Lower leg skin (tissue), 4 donors: ENCODE data around the gene MDFIC. TPM values are rescaled to one million over a fixed set of nuclear protein-coding genes. Genes with fewer than 3 reads are reported as not detected.

Experiments used
- DNase-seq, 2 donors: peaks; one replicate each; pipeline ENCODE4 v3.0.0-alpha.2; 2019; ENCODE audit warnings: low spot score in 2 of 2
- H3K4me3 ChIP-seq: fragments of 200-600 bp; sonication (generic); 2 replicates; pipeline ENCODE4 v1.5.1; 2017; ENCODE audit warnings: mild to moderate bottlenecking, low read depth; ENCODE audit not compliant: poor library complexity, severe bottlenecking
- POLR2A ChIP-seq, 2 donors: fragments of 450-650 bp; IDR thresholded peaks; one replicate each; pipeline ENCODE4 v1.6.1; 2016 to 2017; ENCODE audit warnings: antibody characterized with exemption in 2 of 2, mild to moderate bottlenecking in 1 of 2, moderate library complexity in 1 of 2
- WGBS, 2 donors: methylation state at CpG; one replicate each; pipeline ENCODE4 v1.1.5; 2018; 5-methylcytosine and 5-hydroxymethylcytosine counted together
- intact Hi-C: fragments of 100-400 bp; cut with DNase I; formaldehyde crosslinking; loops from one replicate; pipeline ENCODE4 v1.15.0; 2023; ENCODE audit warnings: low total_unique reads
- total RNA-seq, 4 donors: library from RNA; depleted of rRNA; stranded (reverse); fragments of >200 nt; gene quantifications; one replicate each; pipeline ENCODE4 v1.1.0, GENCODE V29; 2016
- TF ChIP-seq, protein P1 (sequence below), 3 donors: fragments of 450-650 bp; IDR thresholded peaks; one replicate each; pipeline ENCODE4 v1.5.1; 2016; ENCODE audit warnings: antibody characterized with exemption in 3 of 3, mild to moderate bottlenecking in 3 of 3, moderate library complexity in 2 of 3

The MDFIC gene
- total RNA-seq, 4 donors from 2014 or later: 27.0 to 58.5 (median 38.9) TPM

GRCh38 chr7:115004121-115004520, 82.2 kb downstream of the MDFIC start:
- WGBS, 2 donors: 65 to 67% methylated on average over 5 of the region's 5 CpGs
- DNase-seq: no peak
- intact Hi-C loops: no loop called here
- TF ChIP-seq POLR2A (IDR thresholded peaks at IDR 0.05): no peak
- TF ChIP-seq, protein P1, sequence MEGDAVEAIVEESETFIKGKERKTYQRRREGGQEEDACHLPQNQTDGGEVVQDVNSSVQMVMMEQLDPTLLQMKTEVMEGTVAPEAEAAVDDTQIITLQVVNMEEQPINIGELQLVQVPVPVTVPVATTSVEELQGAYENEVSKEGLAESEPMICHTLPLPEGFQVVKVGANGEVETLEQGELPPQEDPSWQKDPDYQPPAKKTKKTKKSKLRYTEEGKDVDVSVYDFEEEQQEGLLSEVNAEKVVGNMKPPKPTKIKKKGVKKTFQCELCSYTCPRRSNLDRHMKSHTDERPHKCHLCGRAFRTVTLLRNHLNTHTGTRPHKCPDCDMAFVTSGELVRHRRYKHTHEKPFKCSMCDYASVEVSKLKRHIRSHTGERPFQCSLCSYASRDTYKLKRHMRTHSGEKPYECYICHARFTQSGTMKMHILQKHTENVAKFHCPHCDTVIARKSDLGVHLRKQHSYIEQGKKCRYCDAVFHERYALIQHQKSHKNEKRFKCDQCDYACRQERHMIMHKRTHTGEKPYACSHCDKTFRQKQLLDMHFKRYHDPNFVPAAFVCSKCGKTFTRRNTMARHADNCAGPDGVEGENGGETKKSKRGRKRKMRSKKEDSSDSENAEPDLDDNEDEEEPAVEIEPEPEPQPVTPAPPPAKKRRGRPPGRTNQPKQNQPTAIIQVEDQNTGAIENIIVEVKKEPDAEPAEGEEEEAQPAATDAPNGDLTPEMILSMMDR (IDR thresholded peaks at IDR 0.05): no peak
- no peak overlapping the region for H3K4me3 ChIP-seq

DNA sequence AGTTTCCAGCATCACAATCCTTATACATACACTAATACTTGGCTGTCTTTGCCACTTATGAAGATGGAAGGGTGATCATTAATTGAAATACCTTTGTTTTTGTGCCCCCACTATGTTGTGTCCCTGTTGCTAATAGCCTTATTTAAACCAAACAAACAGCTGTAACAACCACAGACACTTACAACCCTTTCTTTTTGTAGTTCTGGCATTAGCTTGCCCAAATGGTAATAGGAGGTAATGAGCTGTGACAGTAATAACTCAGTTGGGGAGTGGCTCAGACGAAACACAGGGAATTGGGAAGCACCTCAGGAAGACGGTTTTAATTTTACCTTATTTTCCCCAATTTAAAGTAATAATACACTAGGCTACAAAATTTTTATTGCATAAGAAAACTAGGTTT, 83.4 kb downstream of the MDFIC start:
- TF ChIP-seq POLR2A (IDR thresholded peaks at IDR 0.05): no peak
- TF ChIP-seq, protein P1 (IDR thresholded peaks at IDR 0.05): no peak
- no peak for DNase-seq
- intact Hi-C loops: no loop called here
- 85 to 95% methylated on average over 2 of the region's 2 CpGs for WGBS, 2 donors
- no peak overlapping the region for H3K4me3 ChIP-seq

- 87 to 99% methylated on average over 4 of the region's 4 CpGs for WGBS, 2 donors
- no peak for TF ChIP-seq POLR2A (IDR thresholded peaks at IDR 0.05)
- TF ChIP-seq, protein P1 (IDR thresholded peaks at IDR 0.05): no peak
- no peak overlapping the region for H3K4me3 ChIP-seq
- intact Hi-C loops: no loop called here
- DNase-seq: no peak
Observed at GRCh38 chr7:115005953-115006352, 84.1 kb downstream of the MDFIC start.

- no peak for TF ChIP-seq POLR2A (IDR thresholded peaks at IDR 0.05)
- TF ChIP-seq, protein P1 (IDR thresholded peaks at IDR 0.05): no peak
- intact Hi-C loops: no loop called here
- DNase-seq: no peak
- WGBS, 2 donors: 84 to 86% methylated on average over 7 of the region's 7 CpGs
- no peak overlapping the region for H3K4me3 ChIP-seq
Observed at GRCh38 chr7:115007751-115008150, 85.9 kb downstream of the MDFIC start.

DNA sequence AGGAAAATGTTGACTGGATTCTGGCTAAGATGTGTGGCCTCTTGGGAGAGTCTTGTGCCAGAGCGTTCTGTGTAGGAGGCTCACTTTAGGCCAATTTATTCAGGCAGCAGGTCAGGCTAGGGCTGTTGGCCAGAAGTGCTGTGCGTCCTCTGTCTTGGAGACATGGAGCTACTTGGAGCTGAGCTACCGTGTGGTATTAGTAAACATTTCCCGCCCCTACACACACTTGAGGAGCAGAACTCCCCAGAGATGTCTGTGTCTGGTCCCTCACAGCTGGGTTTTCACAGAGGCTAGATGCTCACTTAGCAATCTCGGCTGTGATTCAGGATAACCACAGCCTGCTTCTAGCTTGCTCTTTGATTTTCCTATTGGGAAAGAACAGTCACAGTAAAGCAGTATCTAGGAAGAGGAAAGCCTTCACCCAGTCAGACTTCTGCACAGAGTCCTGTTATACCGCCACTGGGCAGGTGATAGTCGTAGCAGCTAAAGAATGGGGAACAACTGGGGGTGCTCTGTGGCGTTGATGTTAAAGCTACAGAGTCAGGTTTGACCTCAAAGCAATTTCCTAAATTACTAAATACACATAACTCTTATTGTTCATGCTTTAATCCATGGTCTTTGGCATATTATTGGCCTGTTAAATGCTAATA, 86.7 kb downstream of the MDFIC start:
- intact Hi-C loops: no loop called here
- no peak overlapping the region for H3K4me3 ChIP-seq
- peak in 1 of 2 donors; percentile 47 for DNase-seq
- no peak for TF ChIP-seq POLR2A (IDR thresholded peaks at IDR 0.05)
- TF ChIP-seq, protein P1 (IDR thresholded peaks at IDR 0.05): no peak
- WGBS, 2 donors: 57 to 76% methylated on average over 8 of the region's 8 CpGs

DNA sequence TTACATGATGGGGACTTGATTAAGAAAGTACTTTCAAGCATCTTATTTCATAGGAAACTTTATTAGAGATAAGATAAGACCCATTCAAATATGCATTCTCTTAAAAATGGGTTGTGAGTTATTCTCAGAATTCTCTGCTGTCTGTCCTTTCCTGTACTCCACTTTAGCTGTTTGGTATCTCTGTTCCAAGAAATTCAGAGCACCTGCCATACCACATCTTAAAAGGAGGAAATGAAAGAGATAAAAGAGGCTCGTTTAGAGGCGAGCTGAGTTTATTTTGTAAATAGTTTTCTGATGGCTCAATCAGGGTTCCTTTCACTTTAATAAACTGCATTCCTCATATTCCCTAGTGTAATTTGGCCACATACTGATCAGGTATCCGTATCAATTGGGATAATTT, 87.2 kb downstream of the MDFIC start:
- intact Hi-C loops: no loop called here
- no peak for DNase-seq
- TF ChIP-seq, protein P1 (IDR thresholded peaks at IDR 0.05): no peak
- TF ChIP-seq POLR2A (IDR thresholded peaks at IDR 0.05): no peak
- no peak overlapping the region for H3K4me3 ChIP-seq
- 31 to 50% methylated on average over 3 of the region's 3 CpGs for WGBS, 2 donors
